Uterus (tissue), 2 donors: ENCODE results near the gene KSR2.

Experiments
- CTCF ChIP-seq, 4 experiments: fragments of 200-600 bp in 2 of 4; fragments of 450-650 bp in 2 of 4; sonication (generic) in 2 of 4; IDR thresholded peaks; one replicate each; pipeline ENCODE4 v1.5.1; 2016 to 2019; ENCODE audit warnings: antibody characterized with exemption in 4 of 4, mild to moderate bottlenecking in 2 of 4, moderate library complexity in 1 of 4
- POLR2A ChIP-seq, 2 donors: fragments of 450-650 bp; IDR thresholded peaks; one replicate each; pipeline ENCODE4 v1.6.1; 2016; ENCODE audit warnings: antibody characterized with exemption in 2 of 2, mild to moderate bottlenecking in 1 of 2, moderate library complexity in 1 of 2

- TF ChIP-seq CTCF (IDR thresholded peaks at IDR 0.05), result no peak
- TF ChIP-seq POLR2A (IDR thresholded peaks at IDR 0.05), result no peak
Observed at GRCh38 chr12:117847371-117847770, 121.4 kb downstream of the KSR2 start.
